SK-N-MC (cell line): ENCODE results near the gene TTC7B.

Source experiments
- EZH2 ChIP-seq: fragments of 200-600 bp; sonication (generic); IDR thresholded peaks from one replicate; pipeline ENCODE4 v1.6.1; 2017; ENCODE audit warnings: antibody characterized with exemption
- POLR2AphosphoS5 ChIP-seq: IDR thresholded peaks from 2 replicates; pipeline ENCODE4 v1.6.1; 2012; ENCODE audit warnings: mild to moderate bottlenecking, low read depth, low read length, borderline replicate concordance

- TF ChIP-seq POLR2AphosphoS5, result no peak
- TF ChIP-seq EZH2, result no peak
Measured at GRCh38 chr14:90747909-90748308, 68.3 kb downstream of the TTC7B start.
